Esophagus squamous epithelium (tissue), 5 donors: ENCODE data around the gene IMMP2L. TPM values are rescaled to one million over a fixed set of nuclear protein-coding genes. Genes with fewer than 3 reads are reported as not detected.

ENCODE experiments used
- DNase-seq: peaks from one replicate; lab custom pipeline; 2025; lab: John Stamatoyannopoulos, UW
- H3K27ac ChIP-seq, 4 donors: fragments of 200-600 bp; sonication (generic); one replicate each; pipeline ENCODE4 v1.5.1; 2016 to 2019; ENCODE audit warnings: mild to moderate bottlenecking in 1 of 4
- H3K27me3 ChIP-seq, 4 donors: fragments of 200-600 bp; sonication (generic); 1 replicate in 3 of 4; 2 replicates in 1 of 4; pipeline versions ENCODE4 v1.5.1 to v1.6.0; 2017 to 2021; ENCODE audit warnings: antibody characterized with exemption in 1 of 4
- H3K36me3 ChIP-seq, 3 donors: fragments of 200-600 bp; sonication (generic); one replicate each; pipeline ENCODE4 v1.5.1; 2016 to 2019
- H3K4me1 ChIP-seq, 3 donors: fragments of 200-600 bp; sonication (generic); one replicate each; pipeline ENCODE4 v1.5.1; 2017 to 2019
- H3K4me3 ChIP-seq, 4 donors: fragments of 200-600 bp; sonication (generic); 1 replicate in 3 of 4; 2 replicates in 1 of 4; pipeline ENCODE4 v1.5.1; 2016 to 2019; ENCODE audit warnings: mild to moderate bottlenecking in 2 of 4, moderate library complexity in 1 of 4
- H3K9me3 ChIP-seq, 3 donors: fragments of 200-600 bp; sonication (generic); one replicate each; pipeline ENCODE4 v1.5.1; 2016 to 2019
- CTCF ChIP-seq, 6 experiments: fragments of 450-650 bp in 4 of 6; fragments of 200-600 bp in 2 of 6; sonication (generic) in 2 of 6; IDR thresholded peaks; one replicate each; pipeline ENCODE4 v1.5.1; 2016 to 2019; ENCODE audit warnings: antibody characterized with exemption in 6 of 6, mild to moderate bottlenecking in 4 of 6, moderate library complexity in 4 of 6
- POLR2A ChIP-seq, 4 donors: fragments of 450-650 bp; IDR thresholded peaks; one replicate each; pipeline ENCODE4 v1.6.1; 2017; ENCODE audit warnings: antibody characterized with exemption in 4 of 4, mild to moderate bottlenecking in 4 of 4, moderate library complexity in 3 of 4
- WGBS, 2 donors: methylation state at CpG; one replicate each; pipeline ENCODE4 v1.1.5; 2018; 5-methylcytosine and 5-hydroxymethylcytosine counted together
- intact Hi-C: fragments of 100-400 bp; cut with DNase I; formaldehyde crosslinking; loops from one replicate; pipeline ENCODE4 v1.15.0; 2022
- total RNA-seq, 4 donors: library from RNA; depleted of rRNA; stranded (reverse); fragments of >200 nt; gene quantifications; one replicate each; pipeline ENCODE4 v1.1.0, GENCODE V29; 2016
- donor health status: DM: yes; HTN: yes; CAD: no.

Gene IMMP2L
- total RNA-seq, 4 donors from 2014 or later = 1.6 to 21.7 (median 5.4) TPM

GRCh38 chr7:111388016-111388415 lies 174.3 kb downstream of the IMMP2L start:
- Histone ChIP-seq H3K27me3 (no peaks in the 10 kb centered on the region), H3K4me1 (peaks cover 0 to 15% (median 3%) of the 10 kb centered on the region in 3 donors), H3K4me3 (no peak overlapping the region), H3K36me3 (no peaks in the 10 kb centered on the region), H3K27ac (no peak overlapping the region), H3K9me3 (no peaks in the 10 kb centered on the region)
- DNase-seq = no peak
- intact Hi-C loops = no loop called here
- TF ChIP-seq POLR2A (IDR thresholded peaks at IDR 0.05) (no peak), CTCF (IDR thresholded peaks at IDR 0.05) (no peak)
- 76 to 91% methylated on average over 2 of the region's 2 CpGs for WGBS, 2 donors

GRCh38 chr7:111384065-111384891 lies 178.0 kb downstream of the IMMP2L start:
- no peaks in the 10 kb centered on the region for H3K27me3 ChIP-seq
- no peak overlapping the region for H3K4me3 ChIP-seq
- no peaks in the 10 kb centered on the region for H3K36me3 ChIP-seq
- intact Hi-C loops = no loop called here
- H3K27ac ChIP-seq = peak overlapping the region in 1 of 4 donors; percentile 25
- H3K9me3 ChIP-seq = no peaks in the 10 kb centered on the region
- WGBS, 2 donors = 74 to 84% methylated on average over 3 of the region's 3 CpGs
- peaks cover 0 to 22% (median 3%) of the 10 kb centered on the region in 3 donors for H3K4me1 ChIP-seq
- TF ChIP-seq POLR2A (IDR thresholded peaks at IDR 0.05) = no peak
- no peak for TF ChIP-seq CTCF (IDR thresholded peaks at IDR 0.05)
- no peak for DNase-seq

GRCh38 chr7:111383133-111383532 lies 179.2 kb downstream of the IMMP2L start:
- peaks cover 0 to 22% (median 3%) of the 10 kb centered on the region in 3 donors for H3K4me1 ChIP-seq
- H3K27ac ChIP-seq = no peak overlapping the region
- intact Hi-C loops = no loop called here
- DNase-seq = no peak
- WGBS, 2 donors = 66 to 73% methylated on average over 3 of the region's 3 CpGs
- H3K27me3 ChIP-seq = no peaks in the 10 kb centered on the region
- TF ChIP-seq CTCF (IDR thresholded peaks at IDR 0.05) = no peak
- TF ChIP-seq POLR2A (IDR thresholded peaks at IDR 0.05) = no peak
- no peaks in the 10 kb centered on the region for H3K36me3 ChIP-seq
- no peaks in the 10 kb centered on the region for H3K9me3 ChIP-seq
- no peak overlapping the region for H3K4me3 ChIP-seq

- Histone ChIP-seq H3K4me1 (peaks cover 0 to 22% (median 3%) of the 10 kb centered on the region in 3 donors), H3K27ac (no peak overlapping the region), H3K9me3 (no peaks in the 10 kb centered on the region), H3K36me3 (no peaks in the 10 kb centered on the region), H3K27me3 (no peaks in the 10 kb centered on the region), H3K4me3 (no peak overlapping the region)
- TF ChIP-seq CTCF (IDR thresholded peaks at IDR 0.05) = no peak
- TF ChIP-seq POLR2A (IDR thresholded peaks at IDR 0.05) = no peak
- 88 to 94% methylated on average over 2 of the region's 2 CpGs for WGBS, 2 donors
- no peak for DNase-seq
- intact Hi-C loops = no loop called here
These were observed 180.7 kb downstream of the IMMP2L start for GRCh38 chr7:111381590-111381989.

- no peak for DNase-seq
- 92 to 95% methylated on average over 4 of the region's 4 CpGs for WGBS, 2 donors
- TF ChIP-seq CTCF (IDR thresholded peaks at IDR 0.05) (no peak), POLR2A (IDR thresholded peaks at IDR 0.05) (no peak)
- Histone ChIP-seq H3K4me3 (no peak overlapping the region), H3K9me3 (no peaks in the 10 kb centered on the region), H3K27ac (no peak overlapping the region), H3K4me1 (peaks cover 0 to 22% (median 3%) of the 10 kb centered on the region in 3 donors), H3K27me3 (no peaks in the 10 kb centered on the region), H3K36me3 (no peaks in the 10 kb centered on the region)
- intact Hi-C loops = no loop called here
These were observed 181.3 kb downstream of the IMMP2L start for GRCh38 chr7:111380945-111381344.
